GM20000 (cell line): ENCODE data around the gene HENMT1.
A peak's percentile ranks its signal among the peaks of the same experiment; 100 is the strongest.
"Not testable (repeated sequence)": the region's sequence is repeated elsewhere in the genome, so short reads cannot be mapped to it uniquely, and the experiment has no call there.

ENCODE experiments used
- DNase-seq: peaks from one replicate; pipeline ENCODE4 v3.0.0; 2012; ENCODE audit warnings: low spot score
- TF ChIP-seq, protein P1 (sequence below): IDR thresholded peaks from 2 replicates; pipeline ENCODE4 v1.5.1; 2012; ENCODE audit warnings: mild to moderate bottlenecking, control low read depth; ENCODE audit errors: extremely low read depth, missing control alignments

HENMT1 gene

DNA sequence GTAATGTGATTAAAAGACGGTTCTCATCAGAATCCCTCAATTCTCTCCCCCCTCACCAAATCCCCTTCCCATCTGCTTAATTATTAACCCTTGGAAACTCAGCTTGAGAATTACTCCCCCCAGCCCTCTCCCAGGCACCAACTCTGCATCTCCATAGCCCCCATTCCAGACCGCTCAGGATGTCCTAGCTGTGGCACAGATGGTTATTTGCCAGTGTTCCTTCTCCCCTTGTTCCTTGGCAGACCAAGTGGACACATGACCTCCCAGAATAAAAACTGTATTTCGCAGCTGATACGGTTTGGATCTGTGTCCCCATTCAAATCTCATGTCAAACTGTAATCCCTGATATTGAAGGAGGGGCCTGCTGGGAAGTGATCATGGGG lies 14.6 kb downstream of the HENMT1 start:
- TF ChIP-seq, protein P1, sequence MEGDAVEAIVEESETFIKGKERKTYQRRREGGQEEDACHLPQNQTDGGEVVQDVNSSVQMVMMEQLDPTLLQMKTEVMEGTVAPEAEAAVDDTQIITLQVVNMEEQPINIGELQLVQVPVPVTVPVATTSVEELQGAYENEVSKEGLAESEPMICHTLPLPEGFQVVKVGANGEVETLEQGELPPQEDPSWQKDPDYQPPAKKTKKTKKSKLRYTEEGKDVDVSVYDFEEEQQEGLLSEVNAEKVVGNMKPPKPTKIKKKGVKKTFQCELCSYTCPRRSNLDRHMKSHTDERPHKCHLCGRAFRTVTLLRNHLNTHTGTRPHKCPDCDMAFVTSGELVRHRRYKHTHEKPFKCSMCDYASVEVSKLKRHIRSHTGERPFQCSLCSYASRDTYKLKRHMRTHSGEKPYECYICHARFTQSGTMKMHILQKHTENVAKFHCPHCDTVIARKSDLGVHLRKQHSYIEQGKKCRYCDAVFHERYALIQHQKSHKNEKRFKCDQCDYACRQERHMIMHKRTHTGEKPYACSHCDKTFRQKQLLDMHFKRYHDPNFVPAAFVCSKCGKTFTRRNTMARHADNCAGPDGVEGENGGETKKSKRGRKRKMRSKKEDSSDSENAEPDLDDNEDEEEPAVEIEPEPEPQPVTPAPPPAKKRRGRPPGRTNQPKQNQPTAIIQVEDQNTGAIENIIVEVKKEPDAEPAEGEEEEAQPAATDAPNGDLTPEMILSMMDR: no peak
- no peak for DNase-seq

DNA sequence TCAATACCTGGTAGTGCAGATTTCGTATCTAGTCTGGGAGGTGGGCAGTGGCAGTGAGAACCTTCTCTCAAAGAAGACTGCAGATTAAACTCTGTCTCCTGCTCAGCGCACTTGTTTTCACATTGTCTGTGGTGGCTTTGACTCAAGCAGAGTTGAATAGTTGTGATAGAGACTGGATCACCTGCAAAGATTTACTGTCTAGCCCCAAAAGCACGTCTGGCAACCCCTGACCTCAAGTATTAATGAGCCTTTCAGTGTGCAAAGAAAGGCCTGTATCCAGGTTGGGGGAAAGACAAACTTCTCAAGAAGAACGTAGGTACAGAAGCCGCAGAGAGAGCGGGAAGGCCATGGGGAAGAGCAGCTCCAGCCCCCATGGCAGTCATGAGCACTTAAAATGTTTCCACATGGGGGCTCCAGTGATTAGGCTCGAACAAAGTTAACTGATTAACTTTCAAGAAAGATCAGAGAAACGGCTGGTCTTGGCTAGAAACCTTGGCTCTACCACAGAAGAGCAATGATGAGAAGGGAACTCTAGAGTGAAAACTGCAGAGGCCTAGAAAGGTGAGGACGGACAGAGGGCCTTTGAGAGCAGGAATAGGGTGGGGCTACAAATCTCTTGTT lies 15.2 kb downstream of the HENMT1 start:
- TF ChIP-seq, protein P1: no peak
- no peak for DNase-seq

DNA sequence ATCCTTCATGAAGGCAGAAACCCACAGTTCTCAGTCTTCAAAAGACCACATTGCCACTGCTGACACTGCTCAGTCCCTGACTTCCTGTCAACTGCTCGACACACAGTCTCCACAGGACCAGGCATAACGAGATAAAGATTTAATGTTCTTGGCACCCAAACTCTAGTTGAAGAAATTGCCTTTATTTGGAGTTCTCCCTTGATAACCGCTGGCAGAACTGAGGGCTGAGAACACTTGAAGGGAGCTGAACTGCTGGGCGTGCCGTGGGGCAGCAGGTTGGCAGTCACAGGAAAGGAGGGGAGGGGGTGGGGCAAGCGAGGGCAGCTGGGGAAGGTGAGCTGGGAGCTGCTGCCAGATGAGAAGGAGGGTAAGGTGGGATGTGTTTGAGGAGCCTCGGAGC lies 15.9 kb downstream of the HENMT1 start:
- TF ChIP-seq, protein P1: no peak
- no peak for DNase-seq

DNA sequence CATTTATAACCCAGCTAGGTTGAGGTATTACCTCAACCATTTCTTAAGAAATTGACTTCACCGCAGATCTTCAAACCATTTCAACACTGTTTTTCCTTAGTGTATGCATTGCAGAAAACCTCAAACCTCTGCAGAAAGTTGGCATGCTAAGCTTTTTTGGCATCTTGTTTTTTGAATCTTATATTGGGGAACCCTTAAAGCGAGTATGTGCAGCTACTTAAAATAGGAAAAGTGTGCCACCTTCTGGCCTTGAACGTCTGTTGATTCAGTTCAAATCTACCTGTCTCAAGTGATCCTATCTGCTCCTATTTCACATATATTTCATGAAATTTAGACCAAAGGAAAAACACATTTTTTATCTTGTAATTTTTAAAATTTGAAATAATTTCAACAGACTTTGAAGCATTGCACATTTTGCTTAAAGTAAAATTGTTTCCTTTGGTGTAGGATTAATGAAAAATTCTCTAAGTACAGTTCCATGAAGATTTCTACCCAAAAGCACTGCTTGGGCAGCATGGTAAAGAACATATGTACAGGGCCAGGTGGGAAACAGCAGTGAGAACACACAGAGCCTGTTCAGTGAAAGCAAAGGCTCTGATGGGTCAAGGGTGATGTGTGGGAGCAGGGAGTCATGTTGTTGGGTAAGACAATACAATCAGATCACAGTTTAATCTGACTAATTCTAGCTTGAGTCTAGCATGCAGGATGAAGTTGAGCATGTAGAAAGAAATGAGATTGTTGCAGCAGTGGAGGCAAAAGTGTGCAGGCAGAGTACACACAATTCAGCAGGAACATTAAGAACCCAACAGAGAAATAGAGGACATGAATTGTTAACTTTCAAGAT lies 17.2 kb downstream of the HENMT1 start:
- DNase-seq: peak; percentile 75
- TF ChIP-seq, protein P1: no peak

DNA sequence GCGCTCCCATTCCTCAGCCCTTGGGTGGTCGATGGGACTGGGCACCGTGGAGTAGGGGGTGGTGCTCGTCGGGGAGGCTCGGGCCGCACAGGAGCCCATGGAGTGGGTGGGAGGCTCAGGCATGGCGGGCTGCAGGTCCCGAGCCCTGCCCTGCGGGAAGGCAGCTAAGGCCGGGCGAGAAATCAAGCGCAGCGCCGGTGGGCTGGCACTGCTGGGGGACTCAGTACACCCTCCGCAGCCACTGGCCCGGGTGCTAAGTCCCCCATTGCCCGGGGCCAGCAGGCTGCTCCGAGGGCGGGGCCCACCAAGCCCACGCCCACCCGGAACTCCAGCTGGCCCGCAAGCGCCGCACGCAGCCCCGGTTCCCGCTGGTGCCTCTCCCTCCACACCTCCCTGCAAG lies 20.0 kb downstream of the HENMT1 start:
- DNase-seq: not testable (repeated sequence)

DNA sequence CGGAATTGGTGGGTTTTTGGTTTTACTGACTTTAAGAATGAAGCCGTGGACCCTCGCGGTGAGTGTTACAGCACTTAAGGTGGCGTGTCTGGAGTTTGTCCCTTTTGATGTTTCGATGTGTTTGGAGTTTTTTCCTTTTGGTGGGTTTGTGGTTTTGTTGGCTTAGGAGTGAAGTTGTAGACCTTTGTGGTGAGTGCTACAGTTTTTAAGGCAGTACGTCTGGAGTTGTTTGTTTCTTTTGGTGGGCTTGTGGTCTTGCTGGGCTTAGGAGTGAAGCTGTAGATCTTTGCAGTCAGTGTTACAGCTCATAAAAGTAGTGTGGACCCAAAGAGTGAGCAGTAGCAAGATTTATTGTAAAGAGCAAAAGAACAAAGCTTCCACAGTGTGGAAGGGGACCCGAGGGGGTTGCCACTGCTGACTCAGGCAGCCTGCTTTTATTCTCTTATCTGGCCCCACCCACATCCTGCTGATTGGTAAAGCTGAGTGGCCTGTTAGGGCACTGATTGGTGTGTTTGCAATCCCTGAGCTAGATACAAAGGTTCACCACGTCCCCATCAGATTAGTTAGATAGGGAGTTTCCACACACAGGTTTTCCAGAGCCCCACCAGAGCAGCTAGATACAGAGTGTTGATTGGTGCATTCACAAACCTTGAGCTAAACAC lies 20.9 kb downstream of the HENMT1 start:
- TF ChIP-seq, protein P1: no peak
- no peak for DNase-seq

DNA sequence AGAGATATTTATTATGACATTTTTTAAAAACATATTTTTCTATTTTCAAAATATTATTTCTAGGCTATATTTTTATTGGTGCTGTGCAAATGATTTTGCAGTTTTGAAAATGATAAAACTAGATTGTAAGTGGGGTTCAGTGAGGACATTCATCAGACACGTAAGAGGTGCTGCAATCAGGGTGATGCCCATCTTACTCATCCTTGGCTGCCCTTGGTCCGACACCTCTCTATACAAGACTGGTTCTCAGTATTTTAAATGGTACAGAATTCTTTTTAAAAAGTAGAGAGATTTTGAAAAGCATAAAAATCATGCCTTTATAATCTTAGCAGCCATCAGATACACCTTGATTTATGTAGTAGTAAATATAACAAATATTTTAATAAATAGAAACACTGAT lies 24.0 kb downstream of the HENMT1 start:
- TF ChIP-seq, protein P1: no peak
- no peak for DNase-seq
